HK-2 (cell line): ENCODE data around the gene MAN1A1.

ENCODE experiments used
- DNase-seq: peaks from one replicate; pipeline ENCODE4 v3.0.0-alpha.2; 2018; ENCODE audit not compliant: unreplicated experiment

The MAN1A1 gene

DNA sequence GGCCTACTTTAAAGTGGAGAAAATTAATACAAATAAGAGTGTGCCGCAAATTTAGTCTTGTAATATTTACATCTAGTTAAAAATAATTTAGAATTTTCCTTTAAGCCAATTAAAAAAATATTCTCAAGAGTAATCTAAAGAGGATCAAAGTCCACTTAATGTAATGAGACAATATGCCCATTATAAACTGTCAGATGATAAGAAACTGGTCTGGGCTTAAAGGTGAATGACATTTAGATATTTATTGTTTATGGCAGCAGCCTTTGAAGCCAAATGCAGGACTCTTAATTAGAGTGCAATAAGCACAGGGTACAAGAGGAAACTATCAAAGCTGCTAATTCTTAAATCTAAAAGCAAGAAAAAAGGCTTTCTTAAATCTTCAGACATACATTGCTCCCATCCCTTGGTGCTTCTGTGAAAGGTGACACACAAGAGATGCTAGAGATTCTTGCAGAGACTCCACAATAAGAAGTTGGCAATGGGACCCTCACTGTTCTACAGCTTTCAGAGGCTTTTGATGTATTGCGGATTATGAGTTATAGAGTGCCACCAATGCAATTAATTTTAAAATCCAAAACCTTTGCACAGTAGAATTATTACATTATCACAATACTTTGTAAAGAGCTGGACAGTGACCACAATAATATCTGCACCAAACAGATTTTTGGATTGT, 116.1 kb downstream of the MAN1A1 start:
- no peak for DNase-seq

DNA sequence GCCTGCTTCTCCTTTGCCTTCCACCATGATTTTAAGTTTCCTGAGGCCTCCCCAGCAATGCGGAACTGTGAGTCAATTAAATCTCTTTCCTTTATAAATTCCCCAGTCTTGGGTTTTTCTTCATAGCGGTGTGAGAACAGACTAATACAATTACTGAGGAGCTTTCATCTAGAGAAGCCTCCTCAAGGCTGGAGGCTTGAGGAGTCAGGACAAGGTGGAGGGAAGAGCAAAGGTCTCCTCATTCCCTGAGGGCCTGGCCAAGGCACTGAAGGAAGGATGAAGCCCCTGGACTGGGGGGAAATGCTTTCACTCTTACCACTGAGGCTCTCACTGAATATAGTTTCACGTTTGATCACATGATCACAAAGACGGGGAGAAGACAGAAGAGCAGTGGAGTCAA, 118.2 kb downstream of the MAN1A1 start:
- DNase-seq = no peak

DNA sequence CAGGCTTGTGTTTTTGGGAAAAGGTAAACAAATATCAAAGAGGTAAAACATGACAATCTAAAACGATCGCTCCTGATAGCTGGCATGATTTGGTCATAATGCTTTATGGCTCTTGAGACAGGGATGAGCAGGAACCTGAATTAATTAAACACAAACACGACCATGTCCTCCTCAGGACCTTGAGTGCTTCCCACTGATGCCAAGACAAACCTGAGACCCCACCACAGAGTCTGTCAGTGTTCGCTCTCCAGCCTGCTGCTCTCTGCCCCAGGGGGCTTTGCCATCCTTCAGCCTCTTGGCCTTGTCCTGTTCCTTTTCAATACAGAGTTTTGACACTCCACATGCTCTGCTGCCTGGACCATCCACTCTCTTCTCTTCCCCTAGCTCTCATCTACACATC, 119.4 kb downstream of the MAN1A1 start:
- no peak for DNase-seq

DNA sequence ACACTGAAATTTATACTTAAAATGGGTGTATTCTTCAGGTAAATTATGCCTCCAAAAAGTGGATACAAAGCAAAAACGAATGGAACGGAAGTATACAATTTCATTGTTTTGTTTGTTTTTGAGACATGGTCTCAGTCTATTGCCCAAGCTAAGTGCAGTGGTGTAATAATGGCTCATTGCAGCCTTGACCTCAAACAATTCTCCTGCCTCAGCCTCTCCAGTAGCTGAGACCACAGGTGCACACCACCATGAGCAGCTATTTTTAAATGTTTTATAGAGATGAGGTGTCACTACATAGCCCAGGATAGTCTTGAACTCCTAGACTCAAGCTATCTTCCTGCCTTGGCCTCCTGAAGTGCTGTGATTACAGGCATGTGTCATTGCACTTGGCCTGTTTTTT, 122.2 kb downstream of the MAN1A1 start:
- no peak for DNase-seq

DNA sequence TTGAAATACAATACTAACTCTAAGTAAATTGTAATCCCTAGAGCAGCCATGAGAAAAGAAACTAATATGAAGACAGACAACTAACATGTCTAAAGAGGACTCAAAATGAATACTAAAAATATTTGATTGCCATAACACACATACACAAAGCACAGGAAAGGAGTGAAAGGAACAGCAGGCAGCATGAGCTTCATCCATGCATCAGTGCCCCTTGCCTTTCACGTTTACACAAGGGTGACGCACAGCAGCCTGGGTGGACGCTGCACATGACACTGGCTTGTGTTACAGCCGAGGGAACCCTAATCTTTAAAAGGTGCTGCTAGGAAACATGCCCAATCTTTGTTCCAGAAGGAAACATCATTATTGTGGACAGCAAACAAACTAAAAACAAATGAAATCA, 123.5 kb downstream of the MAN1A1 start:
- no peak for DNase-seq

DNA sequence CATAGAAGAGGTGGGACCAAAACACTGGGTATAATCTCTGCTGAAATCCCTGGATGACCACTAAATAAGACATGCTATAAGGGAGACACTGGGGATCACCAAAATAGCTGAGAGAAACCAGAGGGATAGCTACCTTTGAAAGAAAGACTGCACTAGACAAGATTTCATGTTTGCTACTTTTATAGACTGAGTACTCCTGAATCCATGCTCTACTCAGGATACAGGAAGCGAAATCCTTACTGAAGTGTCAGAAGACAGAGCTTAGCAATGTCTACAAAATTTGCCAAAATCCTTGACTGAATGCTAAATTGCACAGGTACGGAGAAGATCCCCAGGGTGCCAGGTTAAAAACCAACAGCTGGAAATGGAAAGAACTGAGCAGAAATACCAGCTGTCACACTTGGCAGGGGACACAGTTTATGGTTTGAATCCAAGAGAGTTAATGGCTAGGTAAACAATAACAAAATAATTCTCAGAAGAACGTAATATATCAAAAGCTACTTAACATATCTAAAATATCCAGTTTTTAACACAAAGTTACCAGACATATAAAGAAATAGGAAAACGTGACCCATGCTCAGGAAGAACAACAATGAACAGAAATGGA, 125.4 kb downstream of the MAN1A1 start:
- no peak for DNase-seq

DNA sequence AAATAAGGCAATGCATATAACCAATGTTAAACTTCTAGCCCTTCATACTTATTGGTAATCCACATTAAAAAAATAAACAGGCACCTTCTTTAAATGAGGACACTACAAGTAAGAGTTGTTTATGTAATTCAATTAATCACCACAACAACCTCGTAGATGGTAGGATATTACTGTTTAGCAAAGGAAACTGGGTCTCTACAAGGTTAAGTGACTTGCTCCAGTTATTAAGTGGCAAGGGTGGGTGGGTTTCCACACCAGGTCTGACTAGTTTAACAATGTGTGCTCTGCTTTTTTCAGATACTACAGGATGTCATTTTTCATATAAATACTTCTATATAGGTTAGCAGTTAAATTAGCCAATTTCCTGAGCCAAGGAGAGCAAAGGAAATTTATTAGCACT, 129.1 kb downstream of the MAN1A1 start:
- DNase-seq = no peak

DNA sequence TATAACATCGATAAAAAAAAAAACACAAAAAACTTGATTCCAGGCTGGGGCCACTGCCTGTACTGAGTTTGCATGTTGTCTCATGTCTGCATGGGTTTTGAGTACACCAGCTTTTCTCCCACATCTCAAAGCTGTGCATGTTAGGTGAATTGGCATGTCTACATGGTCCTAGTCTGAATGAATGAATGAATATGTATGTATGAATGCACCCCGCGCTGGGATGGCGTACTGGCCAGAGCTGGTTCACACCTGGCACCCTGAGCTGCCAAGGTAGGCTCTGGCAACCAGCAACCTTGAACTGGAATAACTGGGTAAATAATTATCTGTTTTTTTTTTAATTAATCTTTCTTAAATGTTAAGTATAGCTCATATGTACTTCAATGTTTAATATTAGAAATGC, 131.0 kb downstream of the MAN1A1 start:
- DNase-seq = no peak

DNA sequence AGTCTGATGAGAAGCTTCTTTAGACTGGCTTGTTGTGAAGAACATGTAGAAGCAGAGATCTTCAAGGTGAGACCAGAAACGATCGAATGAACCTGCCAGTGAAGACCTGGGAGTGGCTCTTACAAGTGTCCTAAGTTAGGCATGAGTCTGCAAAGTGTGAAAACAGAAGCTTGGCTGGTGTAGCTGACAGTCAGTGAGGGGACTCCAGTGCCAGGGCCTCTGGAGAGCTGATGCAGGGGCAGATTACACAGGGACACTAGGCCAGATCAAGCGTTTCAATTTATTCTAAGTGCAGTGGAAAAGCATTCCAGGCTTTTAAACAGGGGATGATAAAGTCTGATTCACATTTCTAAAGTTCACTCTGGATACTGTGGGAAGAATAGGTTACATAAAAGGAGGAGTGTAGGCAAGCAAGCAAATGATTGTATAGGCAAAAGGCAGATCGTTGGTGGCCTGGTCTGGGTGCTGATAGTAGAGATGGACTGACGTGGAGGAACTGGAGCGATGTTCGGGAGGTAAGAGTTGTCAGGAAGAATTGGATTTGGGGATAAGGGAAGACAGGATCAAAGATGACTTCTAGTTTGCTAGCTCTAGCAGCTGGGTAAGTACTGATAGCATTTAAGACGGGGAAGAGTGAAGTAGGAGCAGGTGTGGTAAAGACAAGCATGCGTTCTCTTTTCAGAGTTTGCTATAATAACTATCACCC, 133.5 kb downstream of the MAN1A1 start:
- DNase-seq = no peak

DNA sequence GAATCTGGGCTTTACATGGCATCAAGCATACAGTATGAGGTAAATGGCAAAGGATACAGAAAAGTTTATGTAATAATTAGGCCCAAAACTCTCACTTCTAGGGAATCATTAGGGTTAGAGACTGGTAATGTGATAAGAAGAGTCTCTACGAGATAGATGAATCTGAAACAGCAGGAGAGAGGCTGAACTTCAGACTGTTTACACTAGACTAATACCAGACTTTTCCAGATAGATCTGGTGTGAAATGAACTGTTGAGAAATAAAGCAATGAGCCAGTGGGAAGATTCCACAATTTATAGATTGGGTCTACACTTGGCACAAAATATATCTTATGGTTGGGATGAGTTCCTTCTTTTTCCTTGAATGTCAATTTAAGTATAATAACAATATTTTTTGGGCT, 134.3 kb downstream of the MAN1A1 start:
- no peak for DNase-seq

DNA sequence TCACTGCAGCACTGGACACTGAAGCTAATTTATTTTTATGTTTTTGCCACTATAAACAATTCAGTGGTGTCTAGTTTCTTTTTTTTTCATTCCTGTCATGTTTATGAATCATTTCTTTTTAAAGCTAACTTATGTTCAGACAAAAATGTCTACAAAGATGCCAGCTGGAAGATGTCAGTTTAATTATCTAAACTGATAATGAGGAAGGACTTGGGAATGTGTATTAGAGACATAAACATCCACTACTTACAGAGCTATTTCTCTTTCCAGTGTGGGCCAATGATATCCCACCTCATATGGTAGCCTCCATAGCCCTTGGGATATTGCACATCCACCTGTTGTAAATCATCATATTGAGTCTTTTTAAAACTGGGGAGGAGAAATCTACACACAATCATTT, 139.0 kb downstream of the MAN1A1 start:
- DNase-seq = no peak

DNA sequence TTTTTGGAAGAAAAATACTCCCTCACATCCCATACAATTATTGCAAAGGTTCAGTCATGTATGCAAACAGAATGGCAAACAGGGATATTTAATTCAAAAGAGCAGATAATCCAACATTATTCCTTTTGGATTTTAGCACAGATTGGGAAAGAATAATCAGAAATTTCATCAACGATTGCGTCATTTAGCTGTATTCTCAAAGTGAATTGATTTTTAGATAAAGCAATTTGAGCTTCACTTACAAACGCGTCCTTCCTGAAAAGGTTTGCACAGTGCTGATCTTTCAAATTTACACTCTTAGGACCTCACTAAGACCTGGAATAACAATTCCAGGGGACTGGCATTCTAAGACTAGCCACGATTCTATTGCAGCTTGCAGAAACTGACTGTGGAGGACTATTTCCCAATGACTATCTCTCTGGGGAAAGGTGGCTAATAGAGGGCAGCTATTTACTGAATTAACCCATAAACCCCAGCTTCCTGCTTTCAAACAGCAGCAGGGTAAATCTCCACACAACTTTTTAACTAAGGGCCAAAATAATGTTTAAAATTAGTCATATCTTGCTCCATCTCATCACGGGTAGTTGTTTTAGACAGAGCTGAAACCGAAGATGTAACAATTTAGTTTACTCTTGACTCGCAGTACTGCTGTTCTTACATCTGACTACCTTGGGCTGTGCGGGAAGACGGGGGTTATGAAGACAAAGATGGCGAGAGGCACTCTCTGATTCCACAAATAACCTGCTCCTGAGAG, 139.9 kb downstream of the MAN1A1 start:
- no peak for DNase-seq

DNA sequence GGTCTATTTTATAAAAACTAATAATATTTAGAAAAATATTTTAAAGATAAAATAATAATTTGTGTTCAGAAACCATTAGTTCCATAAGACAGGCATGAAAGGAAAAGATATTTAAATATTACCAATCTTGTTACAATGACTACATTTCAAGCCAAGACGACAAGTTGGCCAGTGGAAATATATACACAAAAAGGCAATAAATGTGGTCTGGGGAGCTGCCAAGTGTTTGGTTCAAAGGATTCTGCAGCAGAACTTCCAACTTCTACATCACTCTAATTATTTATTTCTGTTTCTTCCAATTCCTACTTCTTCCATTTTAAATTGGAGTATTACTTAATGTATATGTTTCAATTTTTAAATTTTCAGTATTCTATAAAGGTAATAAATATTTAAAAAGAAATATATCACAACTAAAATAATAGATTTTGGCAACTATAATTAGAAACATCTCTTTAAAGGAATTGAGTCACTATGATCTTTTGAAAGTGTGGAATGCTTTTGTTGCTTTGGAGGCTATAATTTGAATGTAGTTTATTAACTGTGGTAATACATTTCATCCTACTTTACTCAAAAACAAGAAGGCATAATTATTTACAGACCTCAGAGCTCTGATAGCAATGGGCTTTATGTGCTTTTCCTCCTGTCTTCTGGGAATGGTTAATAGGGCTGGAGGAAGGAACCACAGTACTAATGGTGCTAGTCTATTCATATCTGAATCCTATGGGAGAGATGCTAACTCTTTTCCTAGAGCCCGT, 141.4 kb downstream of the MAN1A1 start:
- no peak for DNase-seq

DNA sequence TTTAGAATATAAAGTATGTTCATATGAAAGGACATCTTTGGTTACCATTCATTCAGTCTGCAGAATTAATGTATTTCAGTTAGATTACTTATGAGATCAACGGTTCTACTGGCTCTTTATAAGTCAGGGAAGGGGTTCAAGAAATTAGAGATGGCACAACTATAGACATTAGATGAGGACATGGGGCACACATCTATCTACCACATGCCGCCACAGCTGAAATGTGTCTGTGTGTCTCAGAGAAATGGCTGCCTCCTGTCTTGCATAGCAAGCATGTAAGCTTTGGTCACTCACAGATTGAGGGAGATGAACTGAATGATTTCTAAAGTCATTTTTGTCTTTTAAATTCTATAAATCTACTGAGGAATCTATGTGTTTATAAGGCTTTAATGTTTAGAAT, 142.2 kb downstream of the MAN1A1 start:
- no peak for DNase-seq

DNA sequence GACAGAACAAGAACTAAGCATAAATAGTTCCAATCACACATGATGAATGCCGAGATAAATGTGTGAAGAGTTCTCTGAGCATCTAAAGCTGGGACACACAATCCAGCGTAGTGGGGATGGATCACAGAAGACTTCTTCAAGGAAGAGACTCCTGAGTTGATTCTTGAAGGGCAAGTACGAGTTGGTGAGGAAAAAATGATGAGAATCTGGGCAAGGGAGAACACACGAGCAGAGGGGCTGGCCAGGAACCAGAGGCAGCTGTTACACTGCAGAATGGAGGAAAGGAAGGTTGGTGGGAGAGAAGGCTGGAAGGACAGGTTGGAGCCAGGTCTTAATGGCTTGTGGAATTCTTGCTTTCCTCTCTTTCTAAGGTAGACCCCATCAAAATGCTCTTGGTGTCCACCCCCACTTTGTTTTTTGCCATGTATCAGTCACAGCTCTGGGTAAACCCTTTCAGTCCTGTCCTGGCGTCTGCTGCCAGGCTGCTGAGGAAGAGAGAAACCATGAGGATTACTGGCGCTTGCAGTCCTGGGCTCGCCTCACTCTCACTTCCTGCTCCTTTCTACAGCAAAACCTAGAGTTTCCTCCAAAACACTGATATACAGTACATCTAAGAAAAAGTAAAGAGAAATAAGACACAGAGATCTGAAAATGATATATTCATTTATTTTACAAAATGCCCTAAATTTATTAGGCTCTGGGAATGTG, 143.5 kb downstream of the MAN1A1 start:
- DNase-seq = no peak

DNA sequence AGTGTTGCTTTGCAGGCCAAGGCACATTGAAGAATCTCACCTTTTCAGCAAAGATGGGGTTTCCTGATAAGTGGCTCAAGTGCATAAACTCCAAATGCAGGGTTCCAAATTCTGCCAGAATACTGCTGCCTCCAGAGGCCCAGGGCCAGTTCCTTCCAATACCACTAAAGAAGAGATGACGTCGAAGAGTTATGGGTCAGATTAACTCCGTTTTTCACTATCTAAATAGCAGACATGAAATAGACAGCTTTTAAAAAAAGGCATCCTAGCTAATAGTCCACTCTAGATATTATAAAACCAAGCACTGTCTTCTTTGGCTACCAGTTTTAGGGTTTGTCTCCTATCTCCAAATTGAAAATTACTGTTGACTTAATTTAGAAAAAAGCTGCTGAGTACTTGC, 144.8 kb downstream of the MAN1A1 start:
- DNase-seq = no peak

DNA sequence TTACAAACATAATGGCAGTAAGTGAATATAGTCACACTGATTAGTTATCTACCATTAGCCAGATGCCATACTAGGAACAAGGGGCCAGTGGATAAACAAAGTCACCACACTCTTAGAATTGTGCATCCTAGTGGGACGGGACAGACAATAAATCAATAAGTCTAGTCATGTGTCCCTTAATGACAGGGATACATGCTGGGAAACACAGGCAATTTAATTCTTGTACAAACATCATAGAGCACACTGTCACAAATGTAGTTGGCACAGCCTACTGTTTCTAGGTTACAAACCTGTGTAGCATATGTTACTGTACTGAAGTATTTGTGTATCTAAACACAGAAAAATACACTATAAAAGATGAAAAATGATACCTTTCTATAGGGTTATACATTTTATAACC, 148.1 kb downstream of the MAN1A1 start:
- no peak for DNase-seq

DNA sequence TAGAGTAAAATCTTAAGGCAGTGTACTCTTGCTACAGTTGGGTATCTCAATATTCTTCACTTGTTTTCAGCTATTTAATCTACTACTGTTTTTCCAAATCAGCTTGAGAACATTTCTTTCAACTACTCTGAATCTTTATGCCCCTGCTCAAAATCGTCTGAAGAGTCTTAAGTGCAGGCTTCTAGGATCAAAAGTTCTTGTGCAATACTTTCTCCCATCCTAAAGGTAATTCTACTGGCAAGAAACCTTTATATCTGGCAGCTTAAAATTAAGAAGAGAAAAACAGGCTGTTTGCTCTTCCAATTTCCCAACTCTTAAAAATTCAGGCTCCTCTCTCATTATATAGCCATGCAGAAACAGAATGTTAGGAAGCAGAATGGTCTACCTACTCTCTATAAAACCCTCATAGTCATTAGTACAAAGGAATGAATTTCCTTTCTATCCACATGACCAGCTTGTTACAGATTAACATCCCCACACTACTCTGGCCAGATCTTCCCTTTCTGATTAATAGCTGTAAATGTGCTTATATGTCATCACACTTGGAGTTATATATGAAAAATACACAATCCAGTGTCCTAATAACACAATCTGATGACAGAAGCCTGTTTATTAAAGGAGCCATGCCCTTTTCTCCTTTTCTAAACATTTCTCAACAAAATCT, 148.9 kb downstream of the MAN1A1 start:
- no peak for DNase-seq

DNA sequence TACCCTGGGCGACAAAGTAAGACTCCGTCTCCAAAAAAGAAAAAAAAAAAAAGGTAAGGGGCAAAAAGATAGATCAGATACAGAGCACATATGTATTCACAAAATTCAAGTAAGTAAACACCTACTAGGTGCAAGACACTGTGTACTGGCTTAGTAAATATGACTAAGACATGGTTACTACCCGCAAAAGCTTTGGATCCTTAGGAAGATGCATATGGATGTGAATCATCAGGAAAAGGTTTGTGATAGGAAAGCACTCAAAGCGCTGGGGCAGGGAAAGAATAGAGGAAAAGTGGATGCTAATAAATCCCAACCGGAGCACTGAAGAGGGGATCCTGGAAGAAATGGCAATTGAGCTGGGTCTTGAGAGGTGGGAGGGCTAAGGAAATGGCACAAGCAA, 152.3 kb downstream of the MAN1A1 start:
- DNase-seq = no peak

DNA sequence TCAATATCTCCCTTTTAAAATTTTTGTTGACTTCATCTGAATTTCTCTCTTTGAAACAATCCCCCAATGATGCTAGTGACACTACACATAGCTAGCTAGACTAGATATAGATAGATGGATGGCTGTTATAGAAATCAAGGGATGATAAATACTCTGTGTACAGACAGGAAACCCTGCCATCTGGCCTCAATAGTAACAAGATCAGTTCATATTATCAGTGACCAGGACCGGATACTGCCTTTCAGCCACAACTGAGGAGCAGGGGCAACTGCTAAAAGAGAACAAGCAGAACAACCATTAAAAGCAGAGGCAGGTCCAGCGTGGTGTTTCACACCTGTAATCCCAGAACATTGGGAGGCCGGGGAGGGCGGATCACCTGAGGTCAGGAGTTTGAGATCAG, 152.8 kb downstream of the MAN1A1 start:
- no peak for DNase-seq

DNA sequence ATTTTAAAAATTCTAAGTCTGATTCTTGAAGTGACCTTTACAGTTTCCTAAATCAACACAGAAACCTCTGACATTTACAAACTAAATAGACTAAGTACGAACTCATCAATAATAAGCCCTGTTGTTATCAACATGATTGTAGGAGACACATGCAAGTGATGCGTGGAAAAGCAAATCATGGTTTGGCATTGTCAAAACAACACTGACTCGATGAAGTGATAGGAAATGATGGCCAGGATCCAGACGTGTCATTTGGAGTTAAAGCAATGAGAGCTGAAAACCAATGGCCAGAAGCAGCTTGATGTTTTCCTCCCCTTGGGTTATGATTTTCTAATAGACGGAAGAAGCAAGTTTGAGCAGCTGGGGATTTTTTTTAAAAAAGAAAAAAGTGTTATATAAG, 153.7 kb downstream of the MAN1A1 start:
- DNase-seq = no peak
